ENCODE measurements around the gene KIF21A. TPM values are rescaled to one million over a fixed set of nuclear protein-coding genes. Genes with fewer than 3 reads are reported as not detected.

Gene KIF21A
- total RNA-seq, 1 experiment from 2014 or later: 29.1 TPM

DNA sequence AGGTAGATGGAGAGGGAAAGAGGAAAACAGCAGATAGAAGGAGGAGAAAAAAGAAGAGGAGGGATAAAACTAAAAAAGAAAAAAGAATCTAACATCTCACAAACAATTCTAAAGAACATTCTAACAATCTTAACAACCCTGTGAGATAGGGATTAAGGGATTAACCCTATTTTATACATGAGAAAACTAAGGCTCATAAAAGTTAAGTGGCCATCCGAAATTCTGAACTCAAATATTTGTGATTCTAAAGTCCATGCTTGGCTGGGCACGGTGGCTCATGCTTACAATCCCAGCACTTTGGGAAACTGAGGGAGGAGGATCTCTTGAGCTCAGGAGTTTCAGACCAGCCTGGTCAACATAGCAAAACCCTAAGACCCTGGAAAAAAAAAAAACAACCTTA lies 13.1 kb downstream of the KIF21A start:
- Histone ChIP-seq H3K9me3 (ENCODE audit: control insufficient read depth in 1 of 2, insufficient read depth in 1 of 2, low read depth in 1 of 2, low read length in 2 of 2) (no peaks in the 10 kb centered on the region), H3K27me3 (ENCODE audit: insufficient read depth, low read length) (no peaks in the 10 kb centered on the region), H3K4me3 (replicated peaks in 1 of 2; ENCODE audit: low read depth in 1 of 2, low read length in 2 of 2) (no peak overlapping the region), H3K36me3 (ENCODE audit: control insufficient read depth in 1 of 2, insufficient read depth in 2 of 2, low read length in 2 of 2) (no peaks in the 10 kb centered on the region), H3K27ac (ENCODE audit: low read depth, low read length) (no peak overlapping the region), H3K4me2 (ENCODE audit: low read length) (no peak overlapping the region), H2AFZ (ENCODE audit: low read depth, low read length, poor library complexity, severe bottlenecking) (no peak overlapping the region), H3K4me1 (ENCODE audit: control insufficient read depth in 1 of 2, insufficient read depth in 2 of 2, low read length in 2 of 2) (no peaks in the 10 kb centered on the region), H3K9me2 (ENCODE audit: insufficient read depth) (no peaks in the 10 kb centered on the region), H3K79me2 (ENCODE audit: insufficient read depth, low read length) (peaks cover 37% of the 10 kb centered on the region), H4K20me1 (ENCODE audit: insufficient read depth) (no peaks in the 10 kb centered on the region), H3K9ac (ENCODE audit: low read length) (no peak overlapping the region)
- CTCF ChIA-PET: no interaction called here
- RAD21 ChIA-PET (ENCODE audit: low non-redundant PET in 1 of 2, low total read pairs in 2 of 2, uncharacterized antibody in 2 of 2, unreplicated experiment in 2 of 2): no interaction called here
- intact Hi-C loops (cut with micrococcal nuclease): no loop called here
- no peak for TF ChIP-seq ZFX (IDR thresholded peaks at IDR 0.05)
- TF ChIP-seq, protein P1, sequence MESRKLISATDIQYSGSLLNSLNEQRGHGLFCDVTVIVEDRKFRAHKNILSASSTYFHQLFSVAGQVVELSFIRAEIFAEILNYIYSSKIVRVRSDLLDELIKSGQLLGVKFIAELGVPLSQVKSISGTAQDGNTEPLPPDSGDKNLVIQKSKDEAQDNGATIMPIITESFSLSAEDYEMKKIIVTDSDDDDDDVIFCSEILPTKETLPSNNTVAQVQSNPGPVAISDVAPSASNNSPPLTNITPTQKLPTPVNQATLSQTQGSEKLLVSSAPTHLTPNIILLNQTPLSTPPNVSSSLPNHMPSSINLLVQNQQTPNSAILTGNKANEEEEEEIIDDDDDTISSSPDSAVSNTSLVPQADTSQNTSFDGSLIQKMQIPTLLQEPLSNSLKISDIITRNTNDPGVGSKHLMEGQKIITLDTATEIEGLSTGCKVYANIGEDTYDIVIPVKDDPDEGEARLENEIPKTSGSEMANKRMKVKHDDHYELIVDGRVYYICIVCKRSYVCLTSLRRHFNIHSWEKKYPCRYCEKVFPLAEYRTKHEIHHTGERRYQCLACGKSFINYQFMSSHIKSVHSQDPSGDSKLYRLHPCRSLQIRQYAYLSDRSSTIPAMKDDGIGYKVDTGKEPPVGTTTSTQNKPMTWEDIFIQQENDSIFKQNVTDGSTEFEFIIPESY (IDR thresholded peaks at IDR 0.05; ENCODE audit: extremely low read depth, insufficient replicate concordance, low read length): no peak
- no peak for TF ChIP-seq EGR1 (IDR thresholded peaks at IDR 0.05; ENCODE audit: low read depth)
- TF ChIP-seq, protein P2, sequence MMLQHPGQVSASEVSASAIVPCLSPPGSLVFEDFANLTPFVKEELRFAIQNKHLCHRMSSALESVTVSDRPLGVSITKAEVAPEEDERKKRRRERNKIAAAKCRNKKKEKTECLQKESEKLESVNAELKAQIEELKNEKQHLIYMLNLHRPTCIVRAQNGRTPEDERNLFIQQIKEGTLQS (IDR thresholded peaks at IDR 0.05): no peak
- TF ChIP-seq JUND (IDR thresholded peaks at IDR 0.05): no peak
- TF ChIP-seq SIN3A (IDR thresholded peaks at IDR 0.05; ENCODE audit: low read depth): no peak
- TF ChIP-seq POLR2AphosphoS5 (IDR thresholded peaks at IDR 0.05; ENCODE audit: low read depth, low read length): no peak
- no peak for TF ChIP-seq TCF7L2 (IDR thresholded peaks at IDR 0.05; ENCODE audit: borderline replicate concordance, extremely low read depth, insufficient read depth, insufficient read length)
- no peak for TF ChIP-seq POLR2A (IDR thresholded peaks at IDR 0.05; ENCODE audit: borderline replicate concordance, extremely low read depth, insufficient read depth, insufficient read length)
- no peak for TF ChIP-seq FOSL1 (IDR thresholded peaks at IDR 0.05; ENCODE audit: low read depth)
- no peak for TF ChIP-seq ZNF274 (IDR thresholded peaks at IDR 0.05; ENCODE audit: low read depth, low read length)
- no peak for TF ChIP-seq YY1 (IDR thresholded peaks at IDR 0.05; ENCODE audit: extremely low read depth, insufficient replicate concordance, low read depth, low read length)
- TF ChIP-seq SP1 (IDR thresholded peaks at IDR 0.05; ENCODE audit: low read depth): no peak
- POLR2A ChIA-PET: no interaction called here
- DNase-seq (ENCODE audit: low read depth, low spot score) (no peak), ATAC-seq (no peak)
- BruUV-seq (replicated peaks): no TSS peak

Measured in HCT116 (cell line).